ENCODE data around the gene CCDC91.

The CCDC91 gene

DNA sequence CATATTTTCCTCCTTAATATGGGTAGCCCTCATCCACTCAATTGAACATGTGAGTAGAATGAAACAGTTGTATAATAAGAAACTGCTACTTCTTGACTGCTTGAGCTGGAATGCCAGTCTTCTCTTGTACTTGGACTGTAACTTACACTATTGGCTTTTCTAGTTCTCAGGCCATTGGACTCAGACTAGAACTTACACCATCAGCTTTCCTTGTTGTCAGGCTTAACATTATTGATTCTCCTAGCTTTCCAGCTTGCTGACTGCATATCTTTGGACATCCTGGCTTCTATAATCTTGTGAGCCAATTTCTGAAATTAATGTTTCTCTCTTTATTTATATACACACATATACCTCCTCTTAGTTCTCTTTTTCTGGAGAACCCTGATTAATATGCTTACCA lies 24.8 kb downstream of the CCDC91 start:
- Histone ChIP-seq H2BK12ac (ENCODE audit: low read length in 2 of 2) (no peak overlapping the region), H4K91ac (ENCODE audit: low read length) (no peak overlapping the region), H2AFZ (ENCODE audit: low read depth, low read length) (no peak overlapping the region), H3K36me3 (ENCODE audit: control insufficient read depth in 1 of 2, insufficient read depth in 2 of 2, low read depth in 1 of 2, low read length in 2 of 2) (peaks cover 0 to 9% of the 10 kb centered on the region in 2 experiments), H3K4me3 (ENCODE audit: insufficient read depth in 1 of 2, low read depth in 1 of 2, low read length in 2 of 2) (no peak overlapping the region), H3K27ac (ENCODE audit: low read length, poor library complexity, severe bottlenecking) (no peak overlapping the region), H3K9me3 (ENCODE audit: control insufficient read depth, low read length) (peaks cover 15% of the 10 kb centered on the region), H2BK5ac (ENCODE audit: low read depth, low read length, poor library complexity, severe bottlenecking) (no peak overlapping the region), H2AK5ac (ENCODE audit: low read length, severe bottlenecking) (no peak overlapping the region), H3K9ac (ENCODE audit: low read length) (no peak overlapping the region), H3K79me1 (replicated peaks; ENCODE audit: low read length, poor library complexity, severe bottlenecking) (peaks cover 18% of the 10 kb centered on the region), H3K4me2 (ENCODE audit: low read length, poor library complexity, severe bottlenecking) (no peak overlapping the region), H4K8ac (ENCODE audit: low read length) (no peak overlapping the region), H3K4me1 (ENCODE audit: control insufficient read depth, insufficient read depth, low read depth, low read length) (no peaks in the 10 kb centered on the region), H3K27me3 (ENCODE audit: control insufficient read depth in 1 of 2, insufficient read depth in 1 of 2, low read length in 2 of 2) (no peaks in the 10 kb centered on the region), H2BK15ac (ENCODE audit: low read depth, poor library complexity, severe bottlenecking) (no peak overlapping the region), H3K14ac (ENCODE audit: low read length in 2 of 2) (no peak overlapping the region), H3K18ac (ENCODE audit: low read depth in 1 of 2, low read length in 2 of 2) (no peak overlapping the region), H3K4ac (ENCODE audit: low read depth in 1 of 2, low read length in 2 of 2) (no peak overlapping the region), H2BK120ac (ENCODE audit: low read depth, low read length) (no peak overlapping the region), H3K23ac (ENCODE audit: low read length in 2 of 2) (no peak overlapping the region)
- DNase-seq: no peak

DNA sequence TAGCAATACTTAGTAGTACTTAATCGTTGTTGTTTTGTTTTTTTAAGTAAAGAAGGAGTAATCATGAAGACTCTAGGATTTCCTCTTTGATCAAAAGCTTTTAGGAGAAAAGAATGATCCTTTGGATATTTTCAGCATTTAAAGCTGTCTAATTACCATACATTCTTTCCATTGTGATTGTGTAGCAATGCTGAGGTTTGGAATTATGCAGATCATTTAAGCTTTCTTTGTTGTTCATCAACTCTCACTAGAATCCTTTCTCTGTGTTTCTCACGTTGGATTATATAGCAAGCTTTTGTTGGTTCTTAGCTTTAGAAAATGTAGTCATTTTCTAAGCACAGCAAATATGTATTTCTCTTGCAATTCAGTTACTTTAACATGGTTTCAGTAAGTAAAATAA lies 25.8 kb downstream of the CCDC91 start:
- no peak overlapping the region for H2BK120ac ChIP-seq (ENCODE audit: low read depth, low read length)
- WGBS: no CpG with 5 or more reads among the region's 2 CpGs

DNA sequence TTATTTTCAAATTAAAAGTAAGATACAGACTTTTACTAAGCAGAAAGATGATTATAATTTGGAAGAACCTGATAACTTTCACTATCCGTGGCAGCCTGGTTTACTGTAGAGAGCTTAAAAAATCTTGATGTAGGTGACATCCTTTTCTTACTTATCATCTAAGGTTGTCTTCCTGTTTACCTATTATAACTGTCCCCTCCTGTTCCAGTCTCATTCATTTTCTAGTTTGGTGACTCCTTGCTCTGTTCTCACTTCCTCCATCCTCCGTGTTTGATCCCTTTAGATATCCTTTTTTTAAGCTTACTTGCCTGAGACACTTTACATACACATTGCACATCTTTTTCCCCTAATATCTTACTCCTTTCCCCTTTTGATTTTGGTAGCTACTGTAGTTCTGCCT lies 27.5 kb downstream of the CCDC91 start:
- DNase-seq: no peak
- Histone ChIP-seq H4K91ac (ENCODE audit: low read length) (no peak overlapping the region), H2AK5ac (ENCODE audit: low read length, severe bottlenecking) (no peak overlapping the region), H3K4me3 (ENCODE audit: insufficient read depth in 1 of 2, low read depth in 1 of 2, low read length in 2 of 2) (no peak overlapping the region), H3K4me1 (ENCODE audit: control insufficient read depth, insufficient read depth, low read depth, low read length) (no peaks in the 10 kb centered on the region), H2AFZ (ENCODE audit: low read depth, low read length) (no peak overlapping the region), H3K4me2 (ENCODE audit: low read length, poor library complexity, severe bottlenecking) (no peak overlapping the region), H2BK5ac (ENCODE audit: low read depth, low read length, poor library complexity, severe bottlenecking) (no peak overlapping the region), H3K79me1 (replicated peaks; ENCODE audit: low read length, poor library complexity, severe bottlenecking) (peaks cover 15% of the 10 kb centered on the region), H3K18ac (ENCODE audit: low read depth in 1 of 2, low read length in 2 of 2) (no peak overlapping the region), H2BK120ac (ENCODE audit: low read depth, low read length) (no peak overlapping the region), H3K23ac (ENCODE audit: low read length in 2 of 2) (no peak overlapping the region), H3K9ac (ENCODE audit: low read length) (no peak overlapping the region), H3K36me3 (ENCODE audit: control insufficient read depth in 1 of 2, insufficient read depth in 2 of 2, low read depth in 1 of 2, low read length in 2 of 2) (no peaks in the 10 kb centered on the region), H3K9me3 (ENCODE audit: control insufficient read depth, low read length) (peaks cover 15% of the 10 kb centered on the region), H2BK15ac (ENCODE audit: low read depth, poor library complexity, severe bottlenecking) (no peak overlapping the region), H2BK12ac (ENCODE audit: low read length in 2 of 2) (no peak overlapping the region), H3K27ac (ENCODE audit: low read length, poor library complexity, severe bottlenecking) (no peak overlapping the region), H3K27me3 (ENCODE audit: control insufficient read depth in 1 of 2, insufficient read depth in 1 of 2, low read length in 2 of 2) (no peaks in the 10 kb centered on the region), H3K4ac (ENCODE audit: low read depth in 1 of 2, low read length in 2 of 2) (no peak overlapping the region), H3K14ac (ENCODE audit: low read length in 2 of 2) (no peak overlapping the region), H4K8ac (ENCODE audit: low read length) (no peak overlapping the region)
- WGBS: 88% methylated on average over 1 of the region's 2 CpGs

More for the DNA sequence above, 25.8 kb downstream of the CCDC91 start:
- no peak overlapping the region for H3K18ac ChIP-seq (ENCODE audit: low read depth in 1 of 2, low read length in 2 of 2)
- no peak overlapping the region for H3K4me3 ChIP-seq (ENCODE audit: insufficient read depth in 1 of 2, low read depth in 1 of 2, low read length in 2 of 2)
- H3K36me3 ChIP-seq (ENCODE audit: control insufficient read depth in 1 of 2, insufficient read depth in 2 of 2, low read depth in 1 of 2, low read length in 2 of 2): peaks cover 0 to 3% of the 10 kb centered on the region in 2 experiments
- no peak overlapping the region for H3K27ac ChIP-seq (ENCODE audit: low read length, poor library complexity, severe bottlenecking)
- no peak overlapping the region for H3K14ac ChIP-seq (ENCODE audit: low read length in 2 of 2)
- H2AFZ ChIP-seq (ENCODE audit: low read depth, low read length): no peak overlapping the region
- H2AK5ac ChIP-seq (ENCODE audit: low read length, severe bottlenecking): no peak overlapping the region
- H2BK5ac ChIP-seq (ENCODE audit: low read depth, low read length, poor library complexity, severe bottlenecking): no peak overlapping the region
- H3K4me1 ChIP-seq (ENCODE audit: control insufficient read depth, insufficient read depth, low read depth, low read length): no peaks in the 10 kb centered on the region
- peaks cover 15% of the 10 kb centered on the region for H3K9me3 ChIP-seq (ENCODE audit: control insufficient read depth, low read length)
- no peak overlapping the region for H3K9ac ChIP-seq (ENCODE audit: low read length)
- no peak overlapping the region for H2BK15ac ChIP-seq (ENCODE audit: low read depth, poor library complexity, severe bottlenecking)
- H3K79me1 ChIP-seq (replicated peaks; ENCODE audit: low read length, poor library complexity, severe bottlenecking): peaks cover 18% of the 10 kb centered on the region
- no peak overlapping the region for H2BK12ac ChIP-seq (ENCODE audit: low read length in 2 of 2)
- no peak for DNase-seq
- no peak overlapping the region for H3K4ac ChIP-seq (ENCODE audit: low read depth in 1 of 2, low read length in 2 of 2)
- no peaks in the 10 kb centered on the region for H3K27me3 ChIP-seq (ENCODE audit: control insufficient read depth in 1 of 2, insufficient read depth in 1 of 2, low read length in 2 of 2)
- no peak overlapping the region for H3K4me2 ChIP-seq (ENCODE audit: low read length, poor library complexity, severe bottlenecking)
- H3K23ac ChIP-seq (ENCODE audit: low read length in 2 of 2): no peak overlapping the region
- no peak overlapping the region for H4K8ac ChIP-seq (ENCODE audit: low read length)
- H4K91ac ChIP-seq (ENCODE audit: low read length): no peak overlapping the region

DNA sequence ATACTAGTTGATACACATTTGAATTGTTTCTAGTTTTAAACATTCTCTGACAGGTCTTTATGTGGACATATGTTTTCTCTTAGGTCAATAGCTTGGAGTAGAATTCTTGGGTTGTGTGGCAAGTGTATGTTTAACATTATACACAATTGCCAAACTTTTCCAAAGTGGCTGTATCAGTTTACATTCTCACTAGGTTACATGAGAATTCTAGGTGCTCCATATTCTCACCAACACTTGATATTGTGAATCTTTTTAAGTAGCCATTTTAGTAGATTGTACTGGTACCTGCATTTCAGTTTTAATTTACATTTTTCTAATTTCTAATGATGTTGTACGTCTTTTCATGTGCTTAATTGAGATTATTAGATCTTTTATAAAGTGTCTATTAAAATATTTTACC lies 28.6 kb downstream of the CCDC91 start:
- Histone ChIP-seq H3K18ac (ENCODE audit: low read depth in 1 of 2, low read length in 2 of 2) (no peak overlapping the region), H3K27ac (ENCODE audit: low read length, poor library complexity, severe bottlenecking) (no peak overlapping the region), H3K27me3 (ENCODE audit: control insufficient read depth in 1 of 2, insufficient read depth in 1 of 2, low read length in 2 of 2) (no peaks in the 10 kb centered on the region), H3K79me1 (replicated peaks; ENCODE audit: low read length, poor library complexity, severe bottlenecking) (peaks cover 13% of the 10 kb centered on the region), H3K4ac (ENCODE audit: low read depth in 1 of 2, low read length in 2 of 2) (no peak overlapping the region), H4K8ac (ENCODE audit: low read length) (no peak overlapping the region), H2AK5ac (ENCODE audit: low read length, severe bottlenecking) (no peak overlapping the region), H3K4me2 (ENCODE audit: low read length, poor library complexity, severe bottlenecking) (no peak overlapping the region), H3K9ac (ENCODE audit: low read length) (no peak overlapping the region), H3K9me3 (ENCODE audit: control insufficient read depth, low read length) (peaks cover 12% of the 10 kb centered on the region), H2BK15ac (ENCODE audit: low read depth, poor library complexity, severe bottlenecking) (no peak overlapping the region), H2BK120ac (ENCODE audit: low read depth, low read length) (no peak overlapping the region), H3K36me3 (ENCODE audit: control insufficient read depth in 1 of 2, insufficient read depth in 2 of 2, low read depth in 1 of 2, low read length in 2 of 2) (no peaks in the 10 kb centered on the region), H2BK12ac (ENCODE audit: low read length in 2 of 2) (no peak overlapping the region), H3K4me1 (ENCODE audit: control insufficient read depth, insufficient read depth, low read depth, low read length) (no peaks in the 10 kb centered on the region), H2BK5ac (ENCODE audit: low read depth, low read length, poor library complexity, severe bottlenecking) (no peak overlapping the region), H3K4me3 (ENCODE audit: insufficient read depth in 1 of 2, low read depth in 1 of 2, low read length in 2 of 2) (no peak overlapping the region), H4K91ac (ENCODE audit: low read length) (no peak overlapping the region), H2AFZ (ENCODE audit: low read depth, low read length) (no peak overlapping the region), H3K23ac (ENCODE audit: low read length in 2 of 2) (no peak overlapping the region), H3K14ac (ENCODE audit: low read length in 2 of 2) (no peak overlapping the region)
- no peak for DNase-seq
- WGBS: no CpG with 5 or more reads among the region's 1 CpG

Data from mesenchymal stem cell (in vitro differentiated cells and primary cell).